PFSK-1 (cell line): ENCODE results near the gene COL6A2.

Experiments
- REST ChIP-seq, 2 experiments: IDR thresholded peaks; 2 replicates each; pipeline versions ENCODE4 v1.6.1 to v1.8.0; 2011 to 2012; ENCODE audit warnings: low read depth in 2 of 2, low read length in 2 of 2, control low read depth in 1 of 2, inconsistent platforms in 1 of 2, mild to moderate bottlenecking in 1 of 2, moderate library complexity in 1 of 2; ENCODE audit not compliant: insufficient read depth in 1 of 2
- TAF1 ChIP-seq: IDR thresholded peaks from 2 replicates; pipeline ENCODE4 v1.6.1; 2012; ENCODE audit warnings: low read length, control low read depth, borderline replicate concordance; ENCODE audit not compliant: insufficient read depth

GRCh38 chr21:46094401-46095082, 3.4 kb upstream of the COL6A2 start:
- TF ChIP-seq REST (IDR thresholded peaks at IDR 0.05; ENCODE audit: insufficient read depth in 1 of 2, low read depth in 2 of 2, low read length in 2 of 2) (no peak), TAF1 (no peak)
